SK-N-SH (cell line): ENCODE measurements around the gene CNTNAP5. TPM values are rescaled to one million over a fixed set of nuclear protein-coding genes. Genes with fewer than 3 reads are reported as not detected.

ENCODE experiments used
- CTCF ChIA-PET: fragments of 300-600, 350-600 bp; formaldehyde crosslinking; extraction: SDS; loops from one replicate; lab custom pipeline; 2021; lab: Yijun Ruan, JAX
- POLR2A ChIA-PET: fragments of 350-600 bp; sonication (Branson Sonifier 250); formaldehyde crosslinking; extraction: SDS; loops from one replicate; lab custom pipeline; 2020; ENCODE audit warnings: antibody characterized with exemption, inconsistent platforms; lab: Yijun Ruan, JAX
- DNase-seq: peaks from one replicate; pipeline ENCODE4 v3.0.0; 2012
- H2AFZ ChIP-seq: fragments of 200-600 bp; sonication (generic); 2 replicates; pipeline ENCODE4 v1.8.1; 2016; ENCODE audit warnings: antibody characterized with exemption, mild to moderate bottlenecking, low read depth
- H3F3A ChIP-seq: fragments of 200-600 bp; sonication (generic); replicated peaks from 2 replicates; pipeline ENCODE3; 2016; ENCODE audit warnings: antibody characterized with exemption, mild to moderate bottlenecking; ENCODE audit not compliant: insufficient read depth
- H3K27ac ChIP-seq, 2 experiments: fragments of 200-500 bp in 1 of 2; fragments of 200-600 bp in 1 of 2; sonication (Bioruptor generic) in 1 of 2; sonication (generic), shearing (Covaris generic) in 1 of 2; 2 replicates each; pipeline versions ENCODE4 v1.5.1 to v1.6.1; 2014 to 2016; ENCODE audit warnings: low read depth in 2 of 2, inconsistent platforms in 1 of 2, low read length in 1 of 2, mild to moderate bottlenecking in 1 of 2, mixed read lengths in 1 of 2
- H3K27me3 ChIP-seq: fragments of 200-600 bp; sonication (generic), shearing (Covaris generic); 2 replicates; pipeline ENCODE4 v1.6.1; 2016; ENCODE audit warnings: mixed run types; ENCODE audit not compliant: insufficient read depth
- H3K36me3 ChIP-seq, 2 experiments: fragments of 200-500 bp in 1 of 2; fragments of 200-600 bp in 1 of 2; sonication (Bioruptor generic) in 1 of 2; sonication (generic) in 1 of 2; replicated peaks in 1 of 2; 2 replicates each; pipeline versions ENCODE3 to v1.5.1; 2014 to 2016; ENCODE audit warnings: low read length in 1 of 2, mild to moderate bottlenecking in 1 of 2; ENCODE audit not compliant: insufficient read depth in 2 of 2, control insufficient read depth in 1 of 2
- H3K4me1 ChIP-seq, 2 experiments: fragments of 200-500 bp in 1 of 2; fragments of 200-600 bp in 1 of 2; sonication (Bioruptor generic) in 1 of 2; sonication (generic), shearing (Covaris generic) in 1 of 2; 2 replicates each; pipeline versions ENCODE4 v1.5.1 to v1.6.1; 2014 to 2016; ENCODE audit warnings: low read depth in 1 of 2, low read length in 1 of 2, mixed run types in 1 of 2; ENCODE audit not compliant: insufficient read depth in 2 of 2, control insufficient read depth in 1 of 2
- H3K4me2 ChIP-seq: fragments of 200-600 bp; sonication (generic), shearing (Covaris generic); 2 replicates; pipeline ENCODE4 v1.6.1; 2017; ENCODE audit warnings: mixed run types
- H3K4me3 ChIP-seq, 2 experiments: fragments of 200-500 bp in 1 of 2; fragments of 200-600 bp in 1 of 2; sonication (Bioruptor generic) in 1 of 2; sonication (generic), shearing (Covaris generic) in 1 of 2; 2 replicates each; pipeline versions ENCODE4 v1.5.1 to v1.8.1; 2014 to 2016; ENCODE audit warnings: low read depth in 2 of 2, inconsistent platforms in 1 of 2, low read length in 1 of 2, mild to moderate bottlenecking in 1 of 2, mixed read lengths in 1 of 2, moderate library complexity in 1 of 2
- H3K79me2 ChIP-seq: fragments of 200-600 bp; sonication (generic); 2 replicates; pipeline ENCODE4 v1.8.1; 2017; ENCODE audit warnings: mild to moderate bottlenecking; ENCODE audit not compliant: insufficient read depth
- H3K9ac ChIP-seq: fragments of 200-600 bp; sonication (generic); 2 replicates; pipeline ENCODE4 v1.6.1; 2017; ENCODE audit warnings: mixed run types
- H3K9me2 ChIP-seq: fragments of 200-600 bp; sonication (generic); 2 replicates; pipeline ENCODE4 v1.6.1; 2017; ENCODE audit warnings: mixed run types
- H3K9me3 ChIP-seq: fragments of 200-600 bp; sonication (generic); 2 replicates; pipeline ENCODE4 v1.6.1; 2017; ENCODE audit warnings: mixed run types, mild to moderate bottlenecking, moderate library complexity
- H4K20me1 ChIP-seq: fragments of 200-600 bp; sonication (generic); 2 replicates; pipeline ENCODE4 v1.6.1; 2017; ENCODE audit warnings: mild to moderate bottlenecking, mixed run types; ENCODE audit not compliant: insufficient read depth
- CTCF ChIP-seq: fragments of 200-600 bp; sonication (generic); IDR thresholded peaks from 2 replicates; pipeline ENCODE4 v1.6.1; 2017; ENCODE audit warnings: antibody characterized with exemption, mild to moderate bottlenecking, moderate library complexity
- EZH2phosphoT487 ChIP-seq: fragments of 200-600 bp; sonication (generic); IDR thresholded peaks from 2 replicates; pipeline ENCODE4 v1.6.1; 2017; ENCODE audit warnings: low read depth, mixed run types, mild to moderate bottlenecking, antibody characterized with exemption, moderate library complexity, borderline replicate concordance
- FOSL2 ChIP-seq: IDR thresholded peaks from 2 replicates; pipeline ENCODE4 v1.4.0; 2012; ENCODE audit warnings: low read depth, mild to moderate bottlenecking, moderate library complexity, borderline replicate concordance
- FOXJ3 ChIP-seq: sonication (generic); formaldehyde crosslinking; IDR thresholded peaks from 2 replicates; pipeline ENCODE4 v1.5.1; 2020; ENCODE audit warnings: mild to moderate bottlenecking, missing genetic modification reagents
- NRF1 ChIP-seq: IDR thresholded peaks from 2 replicates; pipeline ENCODE4 v1.6.1; 2012; ENCODE audit warnings: low read depth, mild to moderate bottlenecking, low read length
- REST ChIP-seq: IDR thresholded peaks from 2 replicates; pipeline ENCODE4 v1.6.1; 2012; ENCODE audit warnings: mild to moderate bottlenecking, low read depth, low read length, moderate library complexity
- TEAD4 ChIP-seq: IDR thresholded peaks from 2 replicates; pipeline ENCODE4 v1.4.0; 2012; ENCODE audit warnings: mild to moderate bottlenecking, borderline replicate concordance; ENCODE audit not compliant: insufficient read depth
- ZBTB33 ChIP-seq: IDR thresholded peaks from 2 replicates; pipeline ENCODE4 v1.4.0; 2012; ENCODE audit warnings: low read depth, borderline replicate concordance
- WGBS: methylation state at CpG from one replicate; pipeline ENCODE4 v1.1.6; 2017; ENCODE audit warnings: low lambda C conversion rate; 5-methylcytosine and 5-hydroxymethylcytosine counted together
- polyA plus RNA-seq, 3 experiments: library from polyadenylated mRNA; depleted of rRNA; stranded (reverse); fragments of >200 nt; gene quantifications; 2 replicates each; pipeline ENCODE4 v1.2.3, GENCODE V29; 2012

The CNTNAP5 gene
- polyA plus RNA-seq, 1 of the 3 experiments (the other 2 are of a cell fraction): 0.08 TPM

GRCh38 chr2:124281541-124281940 lies 256.5 kb downstream of the CNTNAP5 start:
- CTCF ChIA-PET: no interaction called here
- no peak overlapping the region for H3K4me3 ChIP-seq
- no peak overlapping the region for H2AFZ ChIP-seq
- H3K9ac ChIP-seq: no peak overlapping the region
- no peaks in the 10 kb centered on the region; a peak in 1 of 4 replicates for H3K4me1 ChIP-seq
- H3K9me3 ChIP-seq: no peaks in the 10 kb centered on the region
- WGBS: 36% methylated on average over 10 of the region's 10 CpGs
- DNase-seq: no peak
- no peak overlapping the region for H3K27ac ChIP-seq
- no peaks in the 10 kb centered on the region for H3F3A ChIP-seq
- POLR2A ChIA-PET: no interaction called here
- no peaks in the 10 kb centered on the region for H4K20me1 ChIP-seq
- no peaks in the 10 kb centered on the region for H3K9me2 ChIP-seq
- no peak overlapping the region for H3K4me2 ChIP-seq
- no peaks in the 10 kb centered on the region for H3K79me2 ChIP-seq
- no peak for TF ChIP-seq FOXJ3 (CRISPR knock-in tag)
- TF ChIP-seq EZH2phosphoT487: no peak
- H3K27me3 ChIP-seq: no peaks in the 10 kb centered on the region
- no peaks in the 10 kb centered on the region for H3K36me3 ChIP-seq

GRCh38 chr2:124283096-124283495 lies 258.0 kb downstream of the CNTNAP5 start:
- ChIA-PET CTCF (no interaction called here), POLR2A (no interaction called here)
- Histone ChIP-seq H3K4me1 (no peaks in the 10 kb centered on the region; a peak in 1 of 4 replicates), H3K4me3 (no peak overlapping the region; a peak in 1 of 4 replicates), H4K20me1 (no peaks in the 10 kb centered on the region), H3K9me3 (no peaks in the 10 kb centered on the region), H3K36me3 (no peaks in the 10 kb centered on the region), H3K27me3 (no peaks in the 10 kb centered on the region), H2AFZ (no peak overlapping the region), H3K4me2 (no peak overlapping the region), H3K9me2 (no peaks in the 10 kb centered on the region), H3K9ac (no peak overlapping the region), H3K27ac (no peak overlapping the region), H3K79me2 (no peaks in the 10 kb centered on the region), H3F3A (no peaks in the 10 kb centered on the region)
- DNase-seq: no peak
- TF ChIP-seq REST: no peak
- no peak for TF ChIP-seq TEAD4
- no peak for TF ChIP-seq NRF1
- no peak for TF ChIP-seq FOSL2
- TF ChIP-seq ZBTB33: no peak
- no peak for TF ChIP-seq CTCF
